Esophagus muscularis mucosa (tissue), 4 donors: ENCODE results near the gene IRAK1.

Source experiments
- EP300 ChIP-seq: sonication (generic); formaldehyde crosslinking; IDR thresholded peaks from one replicate; pipeline ENCODE4 v1.6.1; 2017; ENCODE audit warnings: antibody characterized with exemption
- POLR2A ChIP-seq: fragments of 450-650 bp; IDR thresholded peaks from one replicate; pipeline ENCODE4 v1.6.1; 2017; ENCODE audit warnings: antibody characterized with exemption, moderate library complexity, mild to moderate bottlenecking, low read depth
- POLR2AphosphoS5 ChIP-seq, 2 donors: sonication (generic); formaldehyde crosslinking; IDR thresholded peaks; one replicate each; pipeline ENCODE4 v1.6.1; 2017; ENCODE audit warnings: antibody characterized with exemption in 2 of 2
- TF ChIP-seq, protein P1 (sequence below), 3 experiments: fragments of 200-600 bp in 2 of 3; fragments of 450-650 bp in 1 of 3; sonication (generic) in 2 of 3; IDR thresholded peaks; one replicate each; pipeline ENCODE4 v1.5.1; 2017 to 2019; ENCODE audit warnings: antibody characterized with exemption in 3 of 3, mild to moderate bottlenecking in 2 of 3, moderate library complexity in 1 of 3

DNA sequence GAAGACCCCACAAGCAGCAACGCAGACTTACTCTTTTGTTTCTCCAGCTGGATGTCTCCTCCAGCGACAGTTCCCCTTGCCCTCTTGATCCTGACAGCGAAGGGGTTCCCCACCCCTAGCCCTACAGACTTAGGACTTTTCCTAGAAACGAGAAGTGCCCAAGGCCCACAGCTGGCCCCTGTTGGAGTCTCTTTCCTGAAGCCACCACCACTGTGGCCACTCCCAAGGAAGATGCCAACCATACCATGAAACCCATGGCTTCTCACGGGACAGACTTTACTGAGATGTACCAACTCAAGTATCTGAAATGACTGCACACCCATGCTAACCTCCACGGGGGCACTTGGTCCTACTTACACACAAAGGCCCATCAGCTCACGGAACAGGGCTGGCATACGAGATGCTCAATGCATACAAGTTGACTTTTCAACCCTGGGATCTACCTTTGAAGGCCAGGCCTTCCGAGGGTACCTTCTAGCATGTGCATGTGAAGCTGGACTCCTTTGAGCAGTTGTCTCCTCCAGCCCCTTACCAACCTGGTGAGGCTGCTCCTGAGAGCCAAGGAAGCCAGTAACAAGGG is 924 bp upstream of the IRAK1 start:
- TF ChIP-seq, protein P1, sequence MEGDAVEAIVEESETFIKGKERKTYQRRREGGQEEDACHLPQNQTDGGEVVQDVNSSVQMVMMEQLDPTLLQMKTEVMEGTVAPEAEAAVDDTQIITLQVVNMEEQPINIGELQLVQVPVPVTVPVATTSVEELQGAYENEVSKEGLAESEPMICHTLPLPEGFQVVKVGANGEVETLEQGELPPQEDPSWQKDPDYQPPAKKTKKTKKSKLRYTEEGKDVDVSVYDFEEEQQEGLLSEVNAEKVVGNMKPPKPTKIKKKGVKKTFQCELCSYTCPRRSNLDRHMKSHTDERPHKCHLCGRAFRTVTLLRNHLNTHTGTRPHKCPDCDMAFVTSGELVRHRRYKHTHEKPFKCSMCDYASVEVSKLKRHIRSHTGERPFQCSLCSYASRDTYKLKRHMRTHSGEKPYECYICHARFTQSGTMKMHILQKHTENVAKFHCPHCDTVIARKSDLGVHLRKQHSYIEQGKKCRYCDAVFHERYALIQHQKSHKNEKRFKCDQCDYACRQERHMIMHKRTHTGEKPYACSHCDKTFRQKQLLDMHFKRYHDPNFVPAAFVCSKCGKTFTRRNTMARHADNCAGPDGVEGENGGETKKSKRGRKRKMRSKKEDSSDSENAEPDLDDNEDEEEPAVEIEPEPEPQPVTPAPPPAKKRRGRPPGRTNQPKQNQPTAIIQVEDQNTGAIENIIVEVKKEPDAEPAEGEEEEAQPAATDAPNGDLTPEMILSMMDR (IDR thresholded peaks at IDR 0.05) = no peak
- TF ChIP-seq POLR2A (no peak), POLR2AphosphoS5 (IDR thresholded peaks at IDR 0.05) (no peak), EP300 (no peak)
